HL-60 (cell line): ENCODE data around the gene TNNC1.

ENCODE experiments used
- DNase-seq, 2 experiments: peaks; one replicate each; pipeline ENCODE4 v3.0.0-alpha.2; 2010 to 2020; ENCODE audit warnings: low read depth in 1 of 2, low spot score in 1 of 2
- H3K27ac ChIP-seq: fragments of 250-450 bp; sonication (Bioruptor Pico); replicated peaks from 2 replicates; pipeline ENCODE4 v1.5.1; 2020; ENCODE audit warnings: mild to moderate bottlenecking, moderate library complexity
- H3K27me3 ChIP-seq: fragments of 250-450 bp; sonication (Bioruptor Pico); 2 replicates; pipeline ENCODE4 v1.5.1; 2021; ENCODE audit warnings: mild to moderate bottlenecking, moderate library complexity; ENCODE audit not compliant: insufficient read depth, poor library complexity, severe bottlenecking
- H3K4me3 ChIP-seq: replicated peaks from 2 replicates; pipeline ENCODE4 v1.5.1; 2011; ENCODE audit warnings: mild to moderate bottlenecking, control low read depth, low read length; ENCODE audit not compliant: insufficient read depth
- CTCF ChIP-seq: IDR thresholded peaks from one replicate; pipeline ENCODE4 v1.5.1; 2011; ENCODE audit warnings: low read length, control low read depth, inconsistent platforms; ENCODE audit not compliant: insufficient read depth
- GABPA ChIP-seq: IDR thresholded peaks from 2 replicates; pipeline ENCODE4 v1.6.1; 2012; ENCODE audit warnings: low read depth
- POLR2AphosphoS5 ChIP-seq: IDR thresholded peaks from 2 replicates; pipeline ENCODE4 v1.6.1; 2012; ENCODE audit warnings: low read depth
- REST ChIP-seq: IDR thresholded peaks from 2 replicates; pipeline ENCODE4 v1.6.1; 2012; ENCODE audit warnings: low read depth; ENCODE audit not compliant: insufficient replicate concordance
- SPI1 ChIP-seq: IDR thresholded peaks from 2 replicates; pipeline ENCODE4 v1.6.1; 2012; ENCODE audit warnings: low read depth, mild to moderate bottlenecking, borderline replicate concordance

TNNC1 gene

DNA sequence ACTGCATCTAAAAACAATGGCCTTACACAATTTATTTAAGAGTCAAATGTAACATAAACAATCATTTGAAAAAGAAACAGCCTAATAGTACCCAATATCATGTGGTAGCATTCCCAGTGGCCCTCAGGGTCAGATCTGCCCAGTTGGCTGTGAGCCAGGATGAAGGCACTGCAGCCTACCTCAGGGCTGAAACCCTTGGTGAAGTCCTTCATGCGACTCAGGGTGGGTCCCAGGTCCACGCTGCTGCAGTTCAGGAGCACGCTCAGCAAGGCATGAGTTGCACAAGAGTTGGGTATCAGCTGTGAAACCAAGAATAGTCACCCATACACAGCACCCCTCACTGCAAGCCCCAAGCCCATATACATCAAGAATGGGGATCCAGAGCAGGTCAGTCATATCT is 46.1 kb downstream of the TNNC1 start:
- TF ChIP-seq CTCF (no peak), REST (no peak), POLR2AphosphoS5 (no peak), GABPA (no peak), SPI1 (no peak)
- H3K27me3 ChIP-seq = no peaks in the 10 kb centered on the region
- H3K4me3 ChIP-seq = no peak overlapping the region
- no peak for DNase-seq
- H3K27ac ChIP-seq = no peak overlapping the region

- no peak for DNase-seq
- TF ChIP-seq POLR2AphosphoS5 (no peak), CTCF (no peak), GABPA (no peak), REST (no peak), SPI1 (no peak)
- Histone ChIP-seq H3K4me3 (no peak overlapping the region), H3K27ac (no peak overlapping the region), H3K27me3 (no peaks in the 10 kb centered on the region)
Observed at GRCh38 chr3:52406791-52407510, 46.9 kb downstream of the TNNC1 start.

DNA sequence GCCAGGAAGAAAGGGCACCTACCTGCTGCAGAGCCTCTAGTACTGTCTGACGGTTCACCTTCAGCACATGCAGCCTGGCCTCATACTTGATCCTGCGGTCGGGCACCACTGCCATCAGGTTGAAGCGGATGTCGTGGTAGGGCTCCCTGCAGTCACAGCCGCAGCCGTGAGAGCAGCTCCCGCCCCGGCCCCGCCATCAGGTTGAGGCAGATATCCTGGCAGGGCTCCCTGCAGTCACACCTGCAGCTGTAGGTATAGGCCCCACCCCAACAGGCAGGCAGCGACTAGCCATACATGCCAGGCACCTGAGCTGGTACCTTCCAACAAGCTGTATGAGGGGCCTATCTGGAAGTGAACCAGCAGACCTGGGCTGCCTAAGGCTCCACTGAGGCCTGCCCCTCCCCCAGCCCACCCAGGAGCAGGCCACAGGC is 47.6 kb downstream of the TNNC1 start:
- no peak overlapping the region for H3K4me3 ChIP-seq
- no peak for TF ChIP-seq POLR2AphosphoS5
- no peak for TF ChIP-seq SPI1
- no peak for TF ChIP-seq REST
- TF ChIP-seq GABPA = no peak
- TF ChIP-seq CTCF = no peak
- H3K27me3 ChIP-seq = no peaks in the 10 kb centered on the region
- no peak overlapping the region for H3K27ac ChIP-seq
- DNase-seq = no peak
